ENCODE data around the gene VTI1A.

VTI1A gene

DNA sequence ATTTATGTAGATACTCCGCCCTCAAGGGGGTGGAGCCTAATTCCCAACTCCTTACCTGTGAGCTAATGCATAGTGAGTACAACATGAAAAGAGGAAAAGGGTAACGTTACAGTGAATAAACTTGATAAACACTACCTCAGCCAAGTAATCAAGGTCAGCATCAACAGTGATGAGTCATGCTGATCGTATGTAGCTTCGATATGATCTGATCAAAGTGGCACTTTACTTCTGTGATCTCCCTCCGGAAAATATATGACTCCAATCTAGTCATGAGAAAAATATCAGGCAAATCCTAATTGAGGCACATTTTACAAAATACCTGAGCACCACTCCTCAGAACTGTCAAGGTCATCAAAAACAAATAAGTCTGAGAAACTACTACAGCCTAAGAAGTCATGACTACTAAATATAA lies 70.4 kb downstream of the VTI1A start:
- no peaks in the 10 kb centered on the region for H3K9me3 Mint-ChIP-seq
- DNase-seq (ENCODE audit: low spot score in 2 of 2), result no peak
- ATAC-seq (replicated peaks; ENCODE audit: extremely low read depth, poor library complexity, severe bottlenecking), result no peak
- H3K4me3 Mint-ChIP-seq, result no peak overlapping the region
- no peak overlapping the region for H3K27ac Mint-ChIP-seq (ENCODE audit: low read depth)
- peaks cover 31% of the 10 kb centered on the region for H3K4me1 Mint-ChIP-seq
- no peaks in the 10 kb centered on the region for H3K27me3 Mint-ChIP-seq
- peaks cover 2% of the 10 kb centered on the region for H3K36me3 Mint-ChIP-seq (ENCODE audit: insufficient read depth)

DNA sequence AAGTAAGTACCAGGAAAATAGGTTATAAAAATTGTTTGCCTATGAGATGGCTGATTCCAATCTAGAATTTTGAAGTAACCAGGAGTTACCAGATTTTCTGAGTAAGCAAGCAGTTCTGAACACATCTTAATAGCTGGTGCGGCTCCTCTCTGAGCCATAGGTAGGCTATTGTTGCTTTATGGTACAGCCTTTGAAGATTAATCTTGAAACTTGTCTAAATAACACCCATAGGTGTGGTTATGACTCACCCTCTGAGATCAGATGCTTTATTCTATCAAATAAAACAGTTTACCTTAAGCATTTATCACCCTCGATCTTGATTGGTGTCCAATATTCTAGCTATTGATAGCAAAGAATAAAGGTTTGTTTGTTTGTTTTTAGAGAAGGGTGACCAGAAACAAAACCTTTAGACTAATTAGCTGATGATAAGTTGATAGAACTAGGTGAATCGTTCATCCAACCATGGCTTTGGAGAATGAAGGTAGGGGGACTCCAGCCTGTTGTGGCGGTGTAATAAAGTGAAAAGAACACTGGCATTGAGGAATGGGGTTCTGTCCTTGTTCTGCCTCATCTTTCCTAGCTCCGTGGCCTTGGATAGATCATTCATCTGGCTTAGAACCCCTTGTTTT lies 72.2 kb downstream of the VTI1A start:
- Mint-ChIP-seq H3K4me3 (no peak overlapping the region), H3K27ac (ENCODE audit: low read depth) (no peak overlapping the region), H3K36me3 (ENCODE audit: insufficient read depth) (peaks cover 2% of the 10 kb centered on the region), H3K4me1 (peaks cover 24% of the 10 kb centered on the region), H3K27me3 (no peaks in the 10 kb centered on the region), H3K9me3 (no peaks in the 10 kb centered on the region)
- ATAC-seq (replicated peaks; ENCODE audit: extremely low read depth, poor library complexity, severe bottlenecking) (no peak), DNase-seq (ENCODE audit: low spot score in 2 of 2) (no peak)

DNA sequence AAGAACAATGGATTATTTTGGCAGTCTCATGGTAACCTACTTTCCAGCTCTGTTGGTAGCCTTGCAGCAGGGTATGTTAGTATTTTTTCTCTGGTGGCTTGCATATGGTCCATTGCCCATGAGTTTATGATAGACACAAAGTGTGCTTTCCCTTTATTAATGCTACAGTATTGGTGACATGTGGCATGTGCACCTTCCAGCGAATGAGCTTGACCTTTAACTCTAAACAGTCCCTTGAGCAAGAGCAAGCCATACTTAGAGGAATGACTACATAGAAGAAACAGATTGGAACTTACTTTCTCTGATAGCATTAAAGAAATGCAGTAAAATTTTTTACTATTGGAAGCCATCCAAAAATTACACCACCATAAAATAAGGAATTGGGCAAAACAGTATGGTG lies 73.9 kb downstream of the VTI1A start:
- no peak overlapping the region for H3K4me3 Mint-ChIP-seq
- H3K27me3 Mint-ChIP-seq, result no peaks in the 10 kb centered on the region
- peaks cover 28% of the 10 kb centered on the region for H3K4me1 Mint-ChIP-seq
- no peak overlapping the region for H3K27ac Mint-ChIP-seq (ENCODE audit: low read depth)
- no peaks in the 10 kb centered on the region for H3K9me3 Mint-ChIP-seq
- ATAC-seq (replicated peaks; ENCODE audit: extremely low read depth, poor library complexity, severe bottlenecking) (no peak), DNase-seq (ENCODE audit: low spot score in 2 of 2) (no peak)
- no peaks in the 10 kb centered on the region for H3K36me3 Mint-ChIP-seq (ENCODE audit: insufficient read depth)

DNA sequence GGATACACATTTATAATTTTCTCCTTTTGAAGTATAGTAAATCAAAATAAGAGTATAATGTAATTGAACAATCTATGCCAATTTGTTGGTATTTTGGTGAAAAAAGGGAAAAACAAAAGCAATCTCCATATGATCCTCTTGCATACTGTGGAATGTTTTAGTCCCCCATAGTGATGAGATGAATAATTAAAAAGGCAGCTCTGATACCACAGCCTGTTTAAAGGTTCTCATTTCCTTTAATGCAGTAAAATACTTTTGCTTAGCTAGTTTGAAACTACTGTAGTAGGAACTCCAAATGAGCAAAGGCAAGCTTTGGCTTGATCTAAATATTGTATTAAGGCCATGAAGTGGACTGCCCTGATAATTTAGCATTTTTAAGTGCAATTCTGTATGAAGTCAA lies 77.6 kb downstream of the VTI1A start:
- H3K9me3 Mint-ChIP-seq, result no peaks in the 10 kb centered on the region
- H3K36me3 Mint-ChIP-seq (ENCODE audit: insufficient read depth), result peaks cover 2% of the 10 kb centered on the region
- DNase-seq (ENCODE audit: low spot score in 2 of 2), result no peak
- no peak for ATAC-seq (replicated peaks; ENCODE audit: extremely low read depth, poor library complexity, severe bottlenecking)
- H3K4me1 Mint-ChIP-seq, result peaks cover 13% of the 10 kb centered on the region
- H3K27me3 Mint-ChIP-seq, result no peaks in the 10 kb centered on the region
- H3K4me3 Mint-ChIP-seq, result no peak overlapping the region
- H3K27ac Mint-ChIP-seq (ENCODE audit: low read depth), result no peak overlapping the region

DNA sequence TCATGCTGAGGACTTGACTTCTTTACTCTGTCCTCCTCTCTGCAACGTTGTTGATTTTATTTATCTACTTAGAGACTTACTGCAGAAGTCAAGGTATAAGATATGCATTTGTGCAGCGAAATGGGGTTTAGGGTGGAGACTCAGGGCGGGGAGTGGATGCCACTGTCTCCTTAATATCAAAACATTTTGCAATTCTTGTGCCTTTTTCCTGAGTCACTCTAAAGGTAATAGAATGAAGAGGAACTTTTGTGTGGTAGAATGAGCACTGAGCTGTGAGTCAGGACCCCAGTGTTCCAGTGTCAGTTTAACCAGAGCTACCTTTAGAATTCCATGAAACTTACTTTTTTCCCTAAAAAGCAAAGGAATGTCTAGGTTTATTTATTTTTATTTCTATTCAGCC lies 78.2 kb downstream of the VTI1A start:
- DNase-seq (ENCODE audit: low spot score in 2 of 2), result no peak
- H3K4me3 Mint-ChIP-seq, result no peak overlapping the region
- H3K27ac Mint-ChIP-seq (ENCODE audit: low read depth), result no peak overlapping the region
- H3K4me1 Mint-ChIP-seq, result peaks cover 13% of the 10 kb centered on the region
- no peaks in the 10 kb centered on the region for H3K27me3 Mint-ChIP-seq
- no peak for ATAC-seq (replicated peaks; ENCODE audit: extremely low read depth, poor library complexity, severe bottlenecking)
- H3K9me3 Mint-ChIP-seq, result no peaks in the 10 kb centered on the region
- peaks cover 2% of the 10 kb centered on the region for H3K36me3 Mint-ChIP-seq (ENCODE audit: insufficient read depth)

DNA sequence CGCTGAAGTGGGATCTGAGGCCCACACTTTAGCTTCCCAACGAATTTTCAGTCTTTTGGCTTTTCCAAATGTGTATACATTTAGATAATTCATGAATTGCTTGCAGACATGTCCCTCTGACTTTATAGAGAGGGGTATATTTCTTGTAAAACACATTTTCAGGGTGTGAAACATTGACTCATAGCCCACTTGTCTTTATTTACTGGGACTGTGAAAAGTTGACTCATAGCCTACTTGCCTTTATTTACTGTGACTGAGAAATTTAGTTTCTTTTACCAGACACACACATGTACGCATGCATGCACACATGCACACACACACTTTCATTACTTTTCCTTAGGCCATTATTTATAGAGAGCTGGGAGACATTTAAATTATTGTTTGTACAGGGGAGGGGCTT lies 79.1 kb downstream of the VTI1A start:
- Mint-ChIP-seq H3K27ac (ENCODE audit: low read depth) (peak overlapping the region; percentile 53), H3K4me3 (no peak overlapping the region), H3K27me3 (no peaks in the 10 kb centered on the region), H3K9me3 (no peaks in the 10 kb centered on the region), H3K36me3 (ENCODE audit: insufficient read depth) (peaks cover 9% of the 10 kb centered on the region), H3K4me1 (peaks cover 20% of the 10 kb centered on the region)
- ATAC-seq (replicated peaks; ENCODE audit: extremely low read depth, poor library complexity, severe bottlenecking) (peak; percentile 45), DNase-seq (ENCODE audit: low spot score in 2 of 2) (no peak)

DNA sequence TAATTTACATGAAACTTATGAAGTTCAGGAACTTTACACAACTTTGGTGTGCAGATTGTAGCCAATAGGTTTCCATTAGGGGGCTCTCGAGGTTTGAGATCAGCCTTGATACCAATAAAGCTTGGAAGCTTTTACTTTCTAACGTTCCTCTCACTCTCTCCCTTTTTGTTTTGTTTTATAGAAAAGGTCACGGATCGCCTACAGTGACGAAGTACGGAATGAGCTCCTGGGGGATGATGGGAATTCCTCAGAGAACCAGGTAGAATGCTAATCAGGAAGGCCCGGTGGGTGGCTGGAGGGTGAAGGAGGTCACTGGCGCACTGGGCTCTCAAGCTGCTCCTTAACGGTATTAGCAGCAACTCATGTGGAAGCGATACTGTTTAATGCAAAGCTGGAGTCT lies 79.9 kb downstream of the VTI1A start:
- Mint-ChIP-seq H3K36me3 (ENCODE audit: insufficient read depth) (peaks cover 11% of the 10 kb centered on the region), H3K27ac (ENCODE audit: low read depth) (no peak overlapping the region), H3K9me3 (no peaks in the 10 kb centered on the region), H3K4me1 (peaks cover 26% of the 10 kb centered on the region), H3K4me3 (no peak overlapping the region), H3K27me3 (no peaks in the 10 kb centered on the region)
- ATAC-seq (replicated peaks; ENCODE audit: extremely low read depth, poor library complexity, severe bottlenecking) (no peak), DNase-seq (ENCODE audit: low spot score in 2 of 2) (no peak)

DNA sequence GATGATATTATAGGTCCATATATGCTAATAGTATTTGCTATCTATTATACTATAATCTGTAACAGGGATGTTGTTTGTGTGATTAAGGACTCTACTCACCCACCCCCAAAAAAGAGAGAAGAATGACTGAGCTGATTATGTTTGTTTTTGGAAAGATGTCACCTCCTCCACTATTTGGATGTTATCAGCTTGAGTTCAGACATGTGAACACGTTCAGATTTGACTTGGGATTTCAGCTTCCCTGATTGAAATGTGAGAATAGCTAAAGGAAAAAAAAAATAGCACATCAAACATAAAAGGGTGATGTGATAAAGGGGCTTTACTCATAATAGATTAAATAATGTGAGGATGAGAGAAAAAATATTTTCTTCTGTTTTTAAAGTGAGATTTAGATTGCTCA lies 81.2 kb downstream of the VTI1A start:
- Mint-ChIP-seq H3K4me3 (no peak overlapping the region), H3K27me3 (no peaks in the 10 kb centered on the region), H3K9me3 (no peaks in the 10 kb centered on the region), H3K27ac (ENCODE audit: low read depth) (no peak overlapping the region), H3K4me1 (peaks cover 28% of the 10 kb centered on the region), H3K36me3 (ENCODE audit: insufficient read depth) (peaks cover 11% of the 10 kb centered on the region)
- ATAC-seq (replicated peaks; ENCODE audit: extremely low read depth, poor library complexity, severe bottlenecking) (no peak), DNase-seq (ENCODE audit: low spot score in 2 of 2) (no peak)

DNA sequence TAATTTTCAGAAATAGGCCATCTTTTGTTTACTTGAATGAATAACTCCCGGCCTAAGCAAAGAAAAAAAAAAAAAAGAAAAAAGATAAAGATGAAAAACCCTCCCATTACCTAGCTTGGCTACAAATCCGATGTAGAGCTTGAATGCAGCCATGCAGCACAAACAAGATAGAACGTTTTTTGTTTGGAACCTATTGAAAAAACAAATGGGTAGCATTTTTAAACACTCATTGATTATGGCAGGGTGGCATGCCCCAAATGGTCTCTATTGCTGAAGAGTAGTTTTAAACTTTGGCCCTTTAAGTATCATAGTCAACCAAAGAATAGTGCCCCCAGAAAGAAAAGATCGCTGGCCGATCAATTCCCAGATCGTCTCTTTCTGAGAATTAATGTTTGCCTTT lies 84.4 kb downstream of the VTI1A start:
- Mint-ChIP-seq H3K4me3 (peak overlapping the region; percentile 71), H3K9me3 (no peaks in the 10 kb centered on the region), H3K4me1 (peaks cover 26% of the 10 kb centered on the region), H3K27me3 (no peaks in the 10 kb centered on the region), H3K36me3 (ENCODE audit: insufficient read depth) (peaks cover 8% of the 10 kb centered on the region), H3K27ac (ENCODE audit: low read depth) (peak overlapping the region; percentile 86)
- DNase-seq (ENCODE audit: low spot score in 2 of 2), result no peak
- ATAC-seq (replicated peaks; ENCODE audit: extremely low read depth, poor library complexity, severe bottlenecking), result no peak

DNA sequence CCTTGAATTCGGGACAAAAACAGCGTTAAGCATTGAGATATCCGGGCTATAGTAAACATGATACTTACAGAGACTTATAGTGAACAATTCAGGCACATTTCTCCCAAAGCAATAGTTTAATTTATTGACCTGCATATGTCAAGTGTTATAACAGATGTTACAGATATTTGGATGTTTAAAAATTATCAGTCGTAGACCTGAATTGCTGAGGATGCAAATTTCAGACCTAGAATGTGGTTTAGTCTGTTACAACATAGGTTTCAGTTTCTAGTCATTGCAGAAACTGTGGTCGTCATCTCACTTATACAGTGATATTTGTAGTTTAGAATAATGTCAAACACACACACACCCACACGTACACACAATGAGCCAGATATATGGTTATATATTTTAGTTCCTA lies 85.2 kb downstream of the VTI1A start:
- no peaks in the 10 kb centered on the region for H3K27me3 Mint-ChIP-seq
- peaks cover 25% of the 10 kb centered on the region for H3K4me1 Mint-ChIP-seq
- DNase-seq (ENCODE audit: low spot score in 2 of 2) (no peak), ATAC-seq (replicated peaks; ENCODE audit: extremely low read depth, poor library complexity, severe bottlenecking) (peak; percentile 77)
- peak overlapping the region; percentile 71 for H3K4me3 Mint-ChIP-seq
- peaks cover 8% of the 10 kb centered on the region for H3K36me3 Mint-ChIP-seq (ENCODE audit: insufficient read depth)
- peak overlapping the region; percentile 86 for H3K27ac Mint-ChIP-seq (ENCODE audit: low read depth)
- H3K9me3 Mint-ChIP-seq, result no peaks in the 10 kb centered on the region

DNA sequence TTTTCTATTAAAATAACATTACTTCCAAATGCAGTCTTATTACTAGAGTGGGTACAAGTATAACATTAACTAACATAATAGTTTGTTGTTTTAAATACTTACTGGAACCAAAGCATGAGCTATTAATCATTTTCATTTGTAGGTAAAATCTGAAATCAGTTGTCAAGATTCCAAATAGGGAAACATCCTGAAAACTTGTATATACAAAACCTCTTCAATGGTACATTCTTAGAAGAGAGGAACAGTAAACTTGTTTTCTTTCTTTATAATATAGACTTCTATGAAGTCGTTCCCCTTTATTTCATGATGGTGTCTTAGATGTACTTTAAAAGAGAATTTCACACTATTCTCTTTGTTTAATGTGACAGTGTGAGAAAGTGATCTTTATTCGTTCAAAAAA lies 85.9 kb downstream of the VTI1A start:
- DNase-seq (ENCODE audit: low spot score in 2 of 2), result no peak
- no peak for ATAC-seq (replicated peaks; ENCODE audit: extremely low read depth, poor library complexity, severe bottlenecking)
- Mint-ChIP-seq H3K4me1 (peaks cover 25% of the 10 kb centered on the region), H3K27ac (ENCODE audit: low read depth) (peak overlapping the region; percentile 6), H3K36me3 (ENCODE audit: insufficient read depth) (peaks cover 9% of the 10 kb centered on the region), H3K4me3 (no peak overlapping the region), H3K27me3 (no peaks in the 10 kb centered on the region), H3K9me3 (no peaks in the 10 kb centered on the region)

DNA sequence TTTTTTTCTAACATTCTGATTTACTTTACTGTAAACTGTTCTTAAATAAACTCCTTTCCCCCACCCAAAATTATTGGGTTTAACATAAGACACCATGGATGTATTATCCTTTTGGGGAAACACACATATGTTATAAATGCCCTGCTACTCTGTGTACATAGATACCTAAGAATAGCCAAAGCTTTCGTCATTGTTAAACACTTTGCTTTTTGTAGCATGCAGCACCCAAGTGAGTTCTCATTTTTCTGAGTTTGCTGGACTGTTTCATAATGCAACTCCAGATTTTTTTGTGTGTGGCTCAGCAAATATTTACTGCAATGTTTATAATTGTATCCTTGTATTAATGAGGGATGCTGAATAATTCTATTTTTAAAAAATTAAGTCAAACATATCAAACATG lies 86.9 kb downstream of the VTI1A start:
- DNase-seq (ENCODE audit: low spot score in 2 of 2) (no peak), ATAC-seq (replicated peaks; ENCODE audit: extremely low read depth, poor library complexity, severe bottlenecking) (no peak)
- Mint-ChIP-seq H3K4me1 (peaks cover 25% of the 10 kb centered on the region), H3K36me3 (ENCODE audit: insufficient read depth) (peaks cover 14% of the 10 kb centered on the region), H3K27me3 (no peaks in the 10 kb centered on the region), H3K27ac (ENCODE audit: low read depth) (no peak overlapping the region), H3K4me3 (no peak overlapping the region), H3K9me3 (no peaks in the 10 kb centered on the region)

DNA sequence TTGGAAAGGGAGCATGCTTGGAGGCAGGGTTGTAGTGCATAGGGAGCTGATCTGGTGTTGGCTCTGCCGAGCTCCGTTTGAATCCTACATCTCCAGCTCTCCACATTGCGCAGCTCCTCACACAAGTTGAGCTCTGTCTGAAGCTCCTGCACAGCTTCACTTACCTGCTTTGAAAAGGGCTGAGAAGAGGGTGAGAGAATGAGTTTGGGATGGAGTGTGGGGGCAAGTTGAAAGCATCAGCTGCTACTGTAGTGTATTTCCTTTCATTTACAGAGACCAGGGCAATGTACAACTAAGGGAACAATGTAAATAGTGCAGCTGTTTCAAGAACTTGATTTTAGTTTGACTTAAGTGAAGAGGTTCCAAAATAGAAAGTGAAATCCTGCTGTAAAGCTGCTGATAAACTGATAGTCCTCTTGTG lies 88.5 kb downstream of the VTI1A start:
- no peak overlapping the region for H3K27ac Mint-ChIP-seq (ENCODE audit: low read depth)
- H3K27me3 Mint-ChIP-seq, result no peaks in the 10 kb centered on the region
- ATAC-seq (replicated peaks; ENCODE audit: extremely low read depth, poor library complexity, severe bottlenecking) (no peak), DNase-seq (ENCODE audit: low spot score in 2 of 2) (no peak)
- peaks cover 15% of the 10 kb centered on the region for H3K36me3 Mint-ChIP-seq (ENCODE audit: insufficient read depth)
- no peak overlapping the region for H3K4me3 Mint-ChIP-seq
- H3K4me1 Mint-ChIP-seq, result peaks cover 22% of the 10 kb centered on the region
- no peaks in the 10 kb centered on the region for H3K9me3 Mint-ChIP-seq

DNA sequence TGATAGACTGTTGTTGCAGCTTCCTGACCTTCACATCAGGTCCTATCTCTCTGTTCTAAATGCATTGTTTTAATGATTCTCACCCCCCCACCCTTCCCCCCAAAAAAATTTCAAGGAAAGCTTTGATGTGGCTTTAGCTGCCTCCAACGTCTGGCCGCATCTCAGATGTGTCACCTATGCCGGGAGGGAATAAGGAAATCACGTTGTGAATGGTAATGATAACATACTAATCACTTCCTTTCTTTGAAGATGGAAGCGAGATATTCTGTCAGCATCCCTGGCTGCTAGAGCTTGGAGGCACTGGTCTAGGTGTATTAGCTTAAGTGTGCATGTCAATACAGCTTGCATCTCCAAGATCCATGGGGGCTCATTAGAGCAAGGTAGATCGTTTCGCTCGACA lies 89.6 kb downstream of the VTI1A start:
- peaks cover 10% of the 10 kb centered on the region for H3K36me3 Mint-ChIP-seq (ENCODE audit: insufficient read depth)
- DNase-seq (ENCODE audit: low spot score in 2 of 2) (no peak), ATAC-seq (replicated peaks; ENCODE audit: extremely low read depth, poor library complexity, severe bottlenecking) (no peak)
- H3K4me3 Mint-ChIP-seq, result no peak overlapping the region
- H3K27ac Mint-ChIP-seq (ENCODE audit: low read depth), result no peak overlapping the region
- H3K9me3 Mint-ChIP-seq, result no peaks in the 10 kb centered on the region
- H3K27me3 Mint-ChIP-seq, result no peaks in the 10 kb centered on the region
- peaks cover 12% of the 10 kb centered on the region for H3K4me1 Mint-ChIP-seq

Measured in central memory CD8-positive, alpha-beta T cell (primary cell).